Ascending aorta (tissue), 2 donors: ENCODE results near the gene ADGRV1. TPM values are rescaled to one million over a fixed set of nuclear protein-coding genes. Genes with fewer than 3 reads are reported as not detected.

ENCODE experiments used
- DNase-seq, 2 donors: peaks; one replicate each; pipeline ENCODE4 v3.0.0-alpha.2; 2019; ENCODE audit warnings: low spot score in 2 of 2
- H3K27ac ChIP-seq, 2 donors: fragments of 200-600 bp; sonication (generic); one replicate each; pipeline ENCODE4 v1.5.1; 2016 to 2017; ENCODE audit warnings: mild to moderate bottlenecking in 1 of 2
- H3K27me3 ChIP-seq: fragments of 200-600 bp; sonication (generic); one replicate; pipeline ENCODE4 v1.5.1; 2017
- H3K36me3 ChIP-seq, 2 donors: fragments of 200-600 bp; sonication (generic); one replicate each; pipeline ENCODE4 v1.5.1; 2016
- H3K4me1 ChIP-seq, 2 donors: fragments of 200-600 bp; sonication (generic); one replicate each; pipeline ENCODE4 v1.5.1; 2016 to 2017; ENCODE audit warnings: mild to moderate bottlenecking in 1 of 2
- H3K4me3 ChIP-seq, 2 donors: fragments of 200-600 bp; sonication (generic); one replicate each; pipeline ENCODE4 v1.5.1; 2016 to 2017; ENCODE audit warnings: mild to moderate bottlenecking in 1 of 2
- H3K9me3 ChIP-seq, 2 donors: fragments of 200-600 bp; sonication (generic); one replicate each; pipeline ENCODE4 v1.5.1; 2016
- CTCF ChIP-seq, 3 experiments: fragments of 200-600 bp in 2 of 3; fragments of 450-650 bp in 1 of 3; sonication (generic) in 2 of 3; IDR thresholded peaks; one replicate each; pipeline ENCODE4 v1.5.1; 2016 to 2019; ENCODE audit warnings: antibody characterized with exemption in 3 of 3, mild to moderate bottlenecking in 1 of 3, moderate library complexity in 1 of 3
- intact Hi-C: fragments of 100-400 bp; cut with DNase I; formaldehyde crosslinking; loops from one replicate; pipeline ENCODE4 v1.15.1; 2023
- total RNA-seq: library from RNA; depleted of rRNA; stranded (reverse); fragments of >200 nt; gene quantifications from one replicate; pipeline ENCODE4 v1.1.0, GENCODE V29; 2016

Gene ADGRV1
- total RNA-seq, 1 donor from 2014 or later, result 6.9 TPM

GRCh38 chr5:91123901-91124300 lies 565.3 kb downstream of the ADGRV1 start:
- intact Hi-C loops, result no loop called here
- Histone ChIP-seq H3K9me3 (no peaks in the 10 kb centered on the region), H3K27ac (peak overlapping the region; percentile 33 to 43), H3K4me3 (no peak overlapping the region), H3K4me1 (peaks cover 30 to 65% of the 10 kb centered on the region in 2 donors), H3K36me3 (no peaks in the 10 kb centered on the region), H3K27me3 (no peaks in the 10 kb centered on the region)
- TF ChIP-seq CTCF (IDR thresholded peaks at IDR 0.05), result no peak
- no peak for DNase-seq

GRCh38 chr5:91125916-91126315 lies 567.3 kb downstream of the ADGRV1 start:
- Histone ChIP-seq H3K27ac (peak overlapping the region; percentile 43 to 78), H3K27me3 (no peaks in the 10 kb centered on the region), H3K9me3 (no peaks in the 10 kb centered on the region), H3K4me3 (no peak overlapping the region), H3K36me3 (no peaks in the 10 kb centered on the region), H3K4me1 (peaks cover 30 to 53% of the 10 kb centered on the region in 2 donors)
- no peak for DNase-seq
- intact Hi-C loops, result no loop called here
- TF ChIP-seq CTCF (IDR thresholded peaks at IDR 0.05), result no peak

- no peak for TF ChIP-seq CTCF (IDR thresholded peaks at IDR 0.05)
- Histone ChIP-seq H3K36me3 (no peaks in the 10 kb centered on the region), H3K27me3 (no peaks in the 10 kb centered on the region), H3K4me3 (no peak overlapping the region), H3K4me1 (peaks cover 30 to 53% of the 10 kb centered on the region in 2 donors), H3K9me3 (no peaks in the 10 kb centered on the region), H3K27ac (peak overlapping the region; percentile 70 to 78)
- intact Hi-C loops, result no loop called here
- no peak for DNase-seq
Observed at GRCh38 chr5:91126448-91126847, 567.9 kb downstream of the ADGRV1 start.

GRCh38 chr5:91126888-91127287 lies 568.3 kb downstream of the ADGRV1 start:
- no peak for DNase-seq
- intact Hi-C loops, result no loop called here
- Histone ChIP-seq H3K4me1 (peaks cover 30 to 53% of the 10 kb centered on the region in 2 donors), H3K27ac (peak overlapping the region; percentile 70 to 78), H3K36me3 (no peaks in the 10 kb centered on the region), H3K9me3 (no peaks in the 10 kb centered on the region), H3K4me3 (no peak overlapping the region), H3K27me3 (no peaks in the 10 kb centered on the region)
- no peak for TF ChIP-seq CTCF (IDR thresholded peaks at IDR 0.05)

- no peak for DNase-seq
Observed at GRCh38 chr5:91127456-91128081, 569.0 kb downstream of the ADGRV1 start.

More at GRCh38 chr5:91127456-91128081, 569.0 kb downstream of the ADGRV1 start:
- H3K27me3 ChIP-seq, result no peaks in the 10 kb centered on the region
- H3K9me3 ChIP-seq, result no peaks in the 10 kb centered on the region
- intact Hi-C loops, result loop anchor here (2.0 kb wide), 1 partner anchor 15 kb away; no protein-coding TSS in a partner anchor
- H3K4me3 ChIP-seq, result no peak overlapping the region
- peak overlapping the region; percentile 70 to 78 for H3K27ac ChIP-seq
- peaks cover 30 to 53% of the 10 kb centered on the region in 2 donors for H3K4me1 ChIP-seq
- no peak for TF ChIP-seq CTCF (IDR thresholded peaks at IDR 0.05)
- H3K36me3 ChIP-seq, result no peaks in the 10 kb centered on the region
